Upper lobe of left lung (tissue), 6 donors: ENCODE data around the gene BARX1. TPM values are rescaled to one million over a fixed set of nuclear protein-coding genes. Genes with fewer than 3 reads are reported as not detected.

Experiments
- ATAC-seq, 2 donors: fragments of 200-7000 bp; cut with Tn5 transposase; one replicate each; pipeline ENCODE4 v1.9.1; 2022; ENCODE audit warnings: mild to moderate bottlenecking in 2 of 2, moderate library complexity in 2 of 2; ENCODE audit not compliant: low FRiP score in 2 of 2
- DNase-seq, 2 donors: peaks; one replicate each; pipeline ENCODE4 v3.0.0-alpha.2; 2019 to 2020
- H3K27ac ChIP-seq, 4 donors: fragments of 200-600 bp; sonication (generic); one replicate each; pipeline ENCODE4 v1.5.1; 2016 to 2019
- H3K27me3 ChIP-seq, 4 donors: fragments of 200-600 bp; sonication (generic); one replicate each; pipeline ENCODE4 v1.5.1; 2017 to 2019
- H3K36me3 ChIP-seq, 4 donors: fragments of 200-600 bp; sonication (generic); one replicate each; pipeline ENCODE4 v1.5.1; 2016 to 2019
- H3K4me1 ChIP-seq, 4 donors: fragments of 200-600 bp; sonication (generic); one replicate each; pipeline ENCODE4 v1.5.1; 2018 to 2019
- H3K4me3 ChIP-seq, 4 donors: fragments of 200-600 bp; sonication (generic); one replicate each; pipeline ENCODE4 v1.5.1; 2017 to 2019; ENCODE audit warnings: mild to moderate bottlenecking in 2 of 4, moderate library complexity in 1 of 4
- H3K9me3 ChIP-seq, 4 donors: fragments of 200-600 bp; sonication (generic); one replicate each; pipeline ENCODE4 v1.5.1; 2018 to 2019
- EP300 ChIP-seq, 4 donors: sonication (generic); formaldehyde crosslinking; IDR thresholded peaks; one replicate each; pipeline ENCODE4 v1.5.1; 2017; ENCODE audit warnings: antibody characterized with exemption in 4 of 4, control low read depth in 2 of 4
- POLR2A ChIP-seq, 4 donors: fragments of 450-650 bp; IDR thresholded peaks; one replicate each; pipeline ENCODE4 v1.5.1; 2016 to 2017; ENCODE audit warnings: antibody characterized with exemption in 4 of 4, mild to moderate bottlenecking in 2 of 4
- POLR2AphosphoS5 ChIP-seq, 2 donors: sonication (generic); formaldehyde crosslinking; IDR thresholded peaks; one replicate each; pipeline ENCODE4 v1.5.1; 2017; ENCODE audit warnings: antibody characterized with exemption in 2 of 2
- WGBS, 2 donors: methylation state at CpG; one replicate each; pipeline ENCODE4 v1.1.5; 2017 to 2018; 5-methylcytosine and 5-hydroxymethylcytosine counted together
- total RNA-seq, 6 donors: library from RNA; depleted of rRNA in 4 of 6; stranded (reverse); fragments of >200 nt in 4 of 6; gene quantifications; one replicate each; pipeline versions ENCODE4 v1.1.0 to v1.2.1, GENCODE V29; 2016 to 2021
- TF ChIP-seq, protein P1 (sequence below), 6 experiments: fragments of 450-650 bp in 4 of 6; fragments of 200-600 bp in 2 of 6; sonication (generic) in 2 of 6; IDR thresholded peaks; one replicate each; pipeline ENCODE4 v1.5.1; 2016 to 2019; ENCODE audit warnings: antibody characterized with exemption in 6 of 6
- donor health status: DM: no; HTN: no; CAD: no; lungs with moderate emphysema.
- donor health status: DM: no; HTN: yes; CAD: no; lungs with severe emphysema.

BARX1 gene
- total RNA-seq, 6 donors from 2014 or later: not detected

DNA sequence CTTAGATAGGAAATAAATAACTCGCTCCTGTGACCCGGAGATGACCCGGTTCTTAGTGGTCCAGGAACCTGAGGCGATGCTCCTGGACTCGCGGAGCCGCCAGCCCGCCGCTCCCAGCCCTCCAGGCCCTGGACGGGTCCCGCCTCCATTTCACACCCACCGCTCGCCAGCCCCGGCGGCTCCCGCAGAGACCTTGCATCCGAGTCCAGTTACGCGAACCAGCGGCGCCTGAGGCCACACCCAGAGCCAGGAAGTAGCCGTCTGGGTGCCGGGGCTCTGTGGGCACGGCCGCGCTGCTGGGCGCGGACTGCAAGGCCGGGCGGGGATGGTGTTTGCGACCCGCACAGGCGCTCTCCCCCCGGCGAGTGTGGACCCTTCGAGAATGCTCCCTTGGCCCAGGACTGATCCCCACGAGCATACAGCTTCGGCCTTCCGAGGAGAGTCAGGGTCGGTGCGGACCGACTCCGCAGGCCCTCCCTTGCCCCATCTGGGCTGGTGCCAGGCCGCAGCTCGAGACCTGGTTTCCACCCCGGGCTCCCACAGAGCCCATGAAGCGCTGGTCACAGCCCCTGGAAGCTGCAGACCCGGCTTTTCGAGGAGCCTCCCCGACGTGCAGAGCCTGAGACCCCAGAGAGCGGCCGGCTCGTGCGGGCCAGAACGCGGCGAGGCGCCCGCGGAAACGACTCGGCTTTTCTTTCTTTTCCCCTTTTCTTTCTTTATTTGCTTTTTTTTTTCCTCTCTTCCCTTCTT is 5.2 kb upstream of the BARX1 start:
- H3K27ac ChIP-seq: no peak overlapping the region
- ATAC-seq (no peak), DNase-seq (peak in 1 of 2 donors; percentile 86)

DNA sequence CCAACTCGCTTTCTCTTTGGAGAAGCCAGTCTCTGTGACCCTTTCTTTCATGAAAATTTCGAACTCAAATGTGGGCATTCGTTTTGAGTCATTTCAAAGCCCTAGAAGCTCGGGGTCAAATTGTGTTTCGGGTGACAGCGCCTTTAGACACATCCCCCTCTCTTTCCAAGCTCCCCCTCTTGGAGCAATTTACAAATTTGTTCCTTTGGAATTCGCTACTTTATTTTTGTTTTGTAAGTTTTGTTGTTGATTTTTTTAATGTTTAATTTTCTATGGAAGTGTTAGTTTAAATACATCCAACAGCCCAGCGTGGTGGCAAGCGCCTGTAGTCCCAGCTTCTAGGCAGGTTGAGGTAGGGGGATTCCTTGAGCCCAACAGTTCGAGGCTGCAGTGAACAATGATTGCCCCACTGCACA is 4.6 kb upstream of the BARX1 start:
- peaks cover 4 to 58% (median 45%) of the 10 kb centered on the region in 4 donors for H3K27me3 ChIP-seq
- TF ChIP-seq EP300 (IDR thresholded peaks at IDR 0.05) (no peak), POLR2AphosphoS5 (IDR thresholded peaks at IDR 0.05) (no peak), POLR2A (IDR thresholded peaks at IDR 0.05) (no peak)
- TF ChIP-seq, protein P1, sequence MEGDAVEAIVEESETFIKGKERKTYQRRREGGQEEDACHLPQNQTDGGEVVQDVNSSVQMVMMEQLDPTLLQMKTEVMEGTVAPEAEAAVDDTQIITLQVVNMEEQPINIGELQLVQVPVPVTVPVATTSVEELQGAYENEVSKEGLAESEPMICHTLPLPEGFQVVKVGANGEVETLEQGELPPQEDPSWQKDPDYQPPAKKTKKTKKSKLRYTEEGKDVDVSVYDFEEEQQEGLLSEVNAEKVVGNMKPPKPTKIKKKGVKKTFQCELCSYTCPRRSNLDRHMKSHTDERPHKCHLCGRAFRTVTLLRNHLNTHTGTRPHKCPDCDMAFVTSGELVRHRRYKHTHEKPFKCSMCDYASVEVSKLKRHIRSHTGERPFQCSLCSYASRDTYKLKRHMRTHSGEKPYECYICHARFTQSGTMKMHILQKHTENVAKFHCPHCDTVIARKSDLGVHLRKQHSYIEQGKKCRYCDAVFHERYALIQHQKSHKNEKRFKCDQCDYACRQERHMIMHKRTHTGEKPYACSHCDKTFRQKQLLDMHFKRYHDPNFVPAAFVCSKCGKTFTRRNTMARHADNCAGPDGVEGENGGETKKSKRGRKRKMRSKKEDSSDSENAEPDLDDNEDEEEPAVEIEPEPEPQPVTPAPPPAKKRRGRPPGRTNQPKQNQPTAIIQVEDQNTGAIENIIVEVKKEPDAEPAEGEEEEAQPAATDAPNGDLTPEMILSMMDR (IDR thresholded peaks at IDR 0.05): no peak
- peaks cover 40 to 53% (median 45%) of the 10 kb centered on the region in 4 donors for H3K4me1 ChIP-seq
- H3K9me3 ChIP-seq: no peaks in the 10 kb centered on the region
- no peak overlapping the region for H3K27ac ChIP-seq
- ATAC-seq (no peak), DNase-seq (no peak)
- no peaks in the 10 kb centered on the region for H3K36me3 ChIP-seq
- WGBS, 2 donors: 15 to 19% methylated on average over 10 of the region's 10 CpGs
- H3K4me3 ChIP-seq: no peak overlapping the region

More for the DNA sequence above, 5.2 kb upstream of the BARX1 start:
- WGBS, 2 donors: 12 to 16% methylated on average over 33 to 39 of the region's 63 CpGs
- Histone ChIP-seq H3K4me1 (peaks cover 37 to 49% (median 42%) of the 10 kb centered on the region in 4 donors), H3K27me3 (peaks cover 4 to 56% (median 44%) of the 10 kb centered on the region in 4 donors), H3K9me3 (no peaks in the 10 kb centered on the region), H3K4me3 (peak overlapping the region in 1 of 4 donors; percentile 20), H3K36me3 (no peaks in the 10 kb centered on the region)
- TF ChIP-seq POLR2AphosphoS5 (IDR thresholded peaks at IDR 0.05) (no peak), POLR2A (IDR thresholded peaks at IDR 0.05) (no peak), EP300 (IDR thresholded peaks at IDR 0.05) (no peak)
- TF ChIP-seq, protein P1 (IDR thresholded peaks at IDR 0.05): no peak

DNA sequence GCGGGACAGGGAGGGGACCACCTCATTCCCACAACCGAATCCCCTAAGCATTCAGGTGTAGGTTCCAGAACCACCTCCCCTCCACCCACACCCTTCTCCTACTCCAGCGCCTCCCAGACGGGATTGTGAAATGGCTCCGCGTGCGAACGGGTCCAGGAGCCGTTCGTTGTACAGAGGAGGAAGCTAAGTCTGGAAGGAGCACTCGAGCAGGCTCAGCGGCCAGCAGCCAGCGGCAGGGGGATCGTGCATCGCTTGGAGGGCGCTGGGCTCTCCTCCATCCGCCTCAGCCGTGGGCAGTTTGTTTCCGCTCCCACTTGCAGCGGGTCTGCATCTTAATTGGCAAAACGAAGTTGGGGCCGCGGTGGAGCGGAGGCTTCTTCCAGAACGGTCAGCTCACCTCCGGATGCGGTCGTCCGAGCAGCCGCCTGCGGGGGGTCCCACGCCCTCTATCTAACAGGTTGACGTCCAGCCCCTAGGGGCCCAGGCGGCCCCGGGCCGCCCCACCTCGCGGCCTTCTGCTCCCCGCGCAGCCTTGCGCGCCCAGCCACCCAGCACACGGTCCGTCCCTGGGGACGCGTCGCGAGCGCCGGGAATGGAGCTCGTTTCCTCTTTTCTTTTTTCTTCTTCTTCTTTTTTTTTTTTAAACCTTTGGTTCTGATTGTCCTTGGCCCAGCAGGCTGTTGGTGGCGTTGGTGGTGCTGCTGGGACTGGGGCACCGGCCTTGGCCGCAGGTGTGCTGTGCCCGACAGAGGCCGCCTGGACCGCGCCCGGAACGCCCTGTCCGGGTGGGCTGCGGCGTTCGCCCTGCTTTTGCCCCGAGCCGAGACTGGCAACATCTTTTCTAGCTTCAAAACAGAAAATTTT is 3.9 kb upstream of the BARX1 start:
- Histone ChIP-seq H3K4me1 (peaks cover 45 to 60% (median 51%) of the 10 kb centered on the region in 4 donors), H3K4me3 (peak overlapping the region in 1 of 4 donors; percentile 26), H3K9me3 (no peaks in the 10 kb centered on the region), H3K27me3 (peaks cover 4 to 65% (median 52%) of the 10 kb centered on the region in 4 donors), H3K27ac (no peak overlapping the region), H3K36me3 (no peaks in the 10 kb centered on the region)
- TF ChIP-seq POLR2AphosphoS5 (IDR thresholded peaks at IDR 0.05) (no peak), EP300 (IDR thresholded peaks at IDR 0.05) (no peak), POLR2A (IDR thresholded peaks at IDR 0.05) (no peak)
- TF ChIP-seq, protein P1 (IDR thresholded peaks at IDR 0.05): no peak
- WGBS, 2 donors: 6 to 11% methylated on average over 33 to 66 of the region's 66 CpGs
- DNase-seq: peak; percentile 46 to 85
- ATAC-seq: peak in 1 of 2 donors; percentile 48

DNA sequence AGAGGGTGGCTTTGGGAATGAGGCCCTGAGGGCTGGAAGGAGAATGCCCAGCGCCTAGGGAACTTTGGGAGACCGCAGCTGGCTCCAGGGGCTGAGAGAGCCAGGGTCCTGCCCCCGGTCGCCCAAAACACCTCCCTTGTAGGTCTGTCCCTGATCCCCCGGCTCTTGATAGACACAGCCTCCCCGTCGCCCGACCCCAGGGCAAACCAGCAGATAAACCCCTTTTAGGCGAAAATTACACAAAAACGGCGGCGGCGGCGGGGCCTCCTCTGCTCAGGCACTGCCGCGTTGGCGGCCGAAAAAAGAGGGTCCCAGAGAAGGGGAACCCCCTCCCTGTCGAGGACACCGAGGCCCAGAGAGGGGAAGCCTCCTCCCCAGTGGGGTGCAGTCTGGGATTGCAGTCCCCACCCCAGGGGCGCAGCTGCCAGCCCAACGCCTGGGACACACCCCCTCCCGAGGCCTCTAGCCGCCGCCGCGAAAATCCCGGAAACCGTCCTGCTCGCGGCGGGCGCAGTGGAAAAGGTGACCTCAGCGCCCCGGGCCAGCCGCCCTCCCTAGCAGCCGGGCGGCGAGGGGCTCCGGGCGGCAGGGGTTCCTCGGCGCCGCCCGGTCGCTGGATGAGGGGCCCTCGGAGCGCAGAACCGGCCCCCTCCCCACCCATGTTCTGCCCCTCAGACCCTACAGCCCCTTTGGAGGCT is 3.1 kb upstream of the BARX1 start:
- Histone ChIP-seq H3K27me3 (peaks cover 4 to 73% (median 58%) of the 10 kb centered on the region in 4 donors), H3K9me3 (no peaks in the 10 kb centered on the region), H3K4me1 (peaks cover 47 to 65% (median 51%) of the 10 kb centered on the region in 4 donors), H3K36me3 (no peaks in the 10 kb centered on the region), H3K27ac (no peak overlapping the region), H3K4me3 (peak overlapping the region in 1 of 4 donors; percentile 26)
- TF ChIP-seq, protein P1 (IDR thresholded peaks at IDR 0.05): no peak
- TF ChIP-seq EP300 (IDR thresholded peaks at IDR 0.05) (no peak), POLR2AphosphoS5 (IDR thresholded peaks at IDR 0.05) (no peak), POLR2A (IDR thresholded peaks at IDR 0.05) (no peak)
- WGBS, 2 donors: 23 to 31% methylated on average over 10 to 28 of the region's 49 CpGs
- peak in 1 of 2 donors; percentile 12 for ATAC-seq
- DNase-seq: peak in 1 of 2 donors; percentile 82
